Measurements from ENCODE around the gene ZFR. TPM values are rescaled to one million over a fixed set of nuclear protein-coding genes. Genes with fewer than 3 reads are reported as not detected.

The ZFR gene
- total and polyA plus RNA-seq, 12 donors: 26.8 to 78.6 (median 58.6) TPM

- Histone ChIP-seq H3K27me3 (no peaks in the 10 kb centered on the region), H3K4me3 (no peak overlapping the region), H3K9me3 (no peaks in the 10 kb centered on the region), H3K4me1 (peaks cover 7 to 33% (median 23%) of the 10 kb centered on the region in 9 donors), H3K27ac (no peak overlapping the region), H3K36me3 (peaks cover 0 to 3% (median 0%) of the 10 kb centered on the region in 9 donors)
- no peak for DNase-seq
- no peak for ATAC-seq
- 82 to 84% methylated on average over 23 of the region's 23 CpGs for WGBS, 2 donors
- intact Hi-C loops (cut with DNase I): no loop called here
- TF ChIP-seq, protein P1, sequence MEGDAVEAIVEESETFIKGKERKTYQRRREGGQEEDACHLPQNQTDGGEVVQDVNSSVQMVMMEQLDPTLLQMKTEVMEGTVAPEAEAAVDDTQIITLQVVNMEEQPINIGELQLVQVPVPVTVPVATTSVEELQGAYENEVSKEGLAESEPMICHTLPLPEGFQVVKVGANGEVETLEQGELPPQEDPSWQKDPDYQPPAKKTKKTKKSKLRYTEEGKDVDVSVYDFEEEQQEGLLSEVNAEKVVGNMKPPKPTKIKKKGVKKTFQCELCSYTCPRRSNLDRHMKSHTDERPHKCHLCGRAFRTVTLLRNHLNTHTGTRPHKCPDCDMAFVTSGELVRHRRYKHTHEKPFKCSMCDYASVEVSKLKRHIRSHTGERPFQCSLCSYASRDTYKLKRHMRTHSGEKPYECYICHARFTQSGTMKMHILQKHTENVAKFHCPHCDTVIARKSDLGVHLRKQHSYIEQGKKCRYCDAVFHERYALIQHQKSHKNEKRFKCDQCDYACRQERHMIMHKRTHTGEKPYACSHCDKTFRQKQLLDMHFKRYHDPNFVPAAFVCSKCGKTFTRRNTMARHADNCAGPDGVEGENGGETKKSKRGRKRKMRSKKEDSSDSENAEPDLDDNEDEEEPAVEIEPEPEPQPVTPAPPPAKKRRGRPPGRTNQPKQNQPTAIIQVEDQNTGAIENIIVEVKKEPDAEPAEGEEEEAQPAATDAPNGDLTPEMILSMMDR (IDR thresholded peaks at IDR 0.05): no peak
These were observed 1.5 kb upstream of the ZFR start for GRCh38 chr5:32445831-32446614.

DNA sequence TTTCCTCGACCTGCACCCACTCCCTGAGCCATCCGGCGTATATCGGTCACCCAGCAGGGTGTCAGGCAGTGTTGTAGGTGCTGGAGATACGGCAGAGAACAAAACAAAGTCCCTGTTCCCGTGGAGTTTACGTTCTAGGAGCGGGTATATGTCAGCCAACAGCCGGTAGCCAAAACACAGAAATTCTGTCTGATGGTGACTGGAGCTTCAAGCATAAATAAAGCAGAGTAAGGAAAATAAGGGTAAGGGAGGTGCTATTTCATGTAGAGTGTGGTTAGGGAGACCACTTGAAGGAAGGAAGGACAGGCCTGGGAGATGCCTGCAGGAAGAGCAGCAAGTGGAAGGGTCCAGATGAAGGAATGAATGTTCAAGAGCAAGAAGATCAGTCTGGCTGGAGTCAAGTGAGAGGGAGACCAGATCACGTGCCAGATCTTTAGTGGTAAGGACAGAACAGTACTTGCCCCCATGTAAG, 783 bp upstream of the ZFR start:
- intact Hi-C loops (cut with DNase I): no loop called here
- no peak for DNase-seq
- ATAC-seq: no peak
- Histone ChIP-seq H3K27ac (peak overlapping the region in 1 of 10 donors; percentile 98), H3K4me1 (peaks cover 7 to 38% (median 24%) of the 10 kb centered on the region in 9 donors), H3K4me3 (peak overlapping the region in 6 of 10 donors; percentile 79 to 98 (median 96)), H3K27me3 (no peaks in the 10 kb centered on the region), H3K36me3 (peaks cover 0 to 4% (median 0%) of the 10 kb centered on the region in 9 donors), H3K9me3 (no peaks in the 10 kb centered on the region)
- TF ChIP-seq, protein P1 (IDR thresholded peaks at IDR 0.05): no peak
- WGBS, 2 donors: 60 to 70% methylated on average over 10 of the region's 10 CpGs

DNA sequence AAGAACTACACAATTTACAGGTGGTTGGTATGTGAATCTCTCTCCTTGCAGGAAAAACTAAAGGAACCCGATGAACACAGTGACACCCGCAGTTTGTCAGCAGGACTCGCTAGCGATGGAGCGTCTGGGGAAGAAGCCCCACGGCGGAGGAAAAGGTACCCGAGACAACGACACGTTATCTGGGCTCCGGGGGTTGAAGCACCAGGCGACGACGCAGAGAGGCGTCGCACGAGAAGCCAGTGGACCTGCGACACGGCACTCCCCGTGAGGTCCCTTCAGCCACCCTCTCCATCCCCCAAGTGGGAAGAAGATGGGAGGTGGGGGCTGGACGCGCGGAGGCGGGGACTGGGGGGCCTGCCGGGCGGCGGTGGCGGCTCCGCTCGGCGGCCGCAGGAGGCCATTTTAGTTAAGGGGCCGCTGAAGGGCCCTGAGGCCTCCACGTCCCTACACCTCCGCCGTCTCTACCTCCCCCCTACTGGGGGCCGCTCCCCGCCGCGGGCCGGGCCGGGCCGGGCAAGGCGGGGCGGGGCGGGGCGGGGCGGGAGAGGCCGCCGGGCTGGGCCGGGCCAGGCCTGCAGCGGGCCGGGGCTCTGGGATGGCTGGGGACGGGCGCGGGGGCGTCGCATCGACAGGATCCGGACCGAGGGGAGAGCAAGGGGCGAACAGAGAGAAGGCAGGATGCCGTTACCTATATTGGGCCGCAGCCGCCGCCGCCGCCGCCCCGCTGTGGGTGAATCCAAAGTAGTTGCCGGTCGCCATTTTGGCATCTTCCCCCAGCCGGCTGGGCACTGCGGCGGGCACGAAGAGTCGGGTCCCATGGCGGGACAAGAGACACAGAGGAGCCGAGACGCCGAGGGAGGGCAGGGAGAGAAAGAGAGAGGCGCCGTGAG, 754 bp downstream of the ZFR start:
- DNase-seq (peak; percentile 23 to 48), ATAC-seq (peak; percentile 52 to 84 (median 68))
- H3K4me1 ChIP-seq: peaks cover 7 to 50% (median 32%) of the 10 kb centered on the region in 9 donors
- H3K27ac ChIP-seq: peak overlapping the region; percentile 76 to 98 (median 96)
- intact Hi-C loops (cut with DNase I): no loop called here
- H3K27me3 ChIP-seq: no peaks in the 10 kb centered on the region
- 0 to 1% methylated on average over 67 to 82 of the region's 83 CpGs for whole genome bisulfite sequencing, 2 donors
- H3K4me3 ChIP-seq: peak overlapping the region; percentile 65 to 98 (median 94)
- TF ChIP-seq, protein P1 (IDR thresholded peaks at IDR 0.05): no peak
- no peaks in the 10 kb centered on the region for H3K9me3 ChIP-seq
- H3K36me3 ChIP-seq: peaks cover 0 to 4% (median 0%) of the 10 kb centered on the region in 9 donors

GRCh38 chr5:32443145-32443540, 1.4 kb downstream of the ZFR start:
- Histone ChIP-seq H3K4me3 (peak overlapping the region; percentile 65 to 98 (median 94)), H3K4me1 (peaks cover 7 to 56% (median 38%) of the 10 kb centered on the region in 9 donors), H3K27me3 (no peaks in the 10 kb centered on the region), H3K36me3 (peaks cover 0 to 4% (median 0%) of the 10 kb centered on the region in 9 donors), H3K27ac (peak overlapping the region; percentile 76 to 98 (median 96)), H3K9me3 (no peaks in the 10 kb centered on the region)
- 17 to 23% methylated on average over 7 of the region's 7 CpGs for WGBS, 2 donors
- ATAC-seq (peak in 1 of 8 donors; percentile 3), DNase-seq (no peak)
- intact Hi-C loops (cut with DNase I): no loop called here
- TF ChIP-seq, protein P1 (IDR thresholded peaks at IDR 0.05): no peak
